Body of pancreas (tissue), 4 donors: ENCODE results near the gene CD2BP2. TPM values are rescaled to one million over a fixed set of nuclear protein-coding genes. Genes with fewer than 3 reads are reported as not detected.

Experiments used
- ATAC-seq: fragments of 150-250 bp; one replicate; pipeline ENCODE4 v1.9.1; 2016
- DNase-seq, 4 donors: peaks; one replicate each; pipeline ENCODE4 v3.0.0-alpha.2; 2019
- H3K27ac ChIP-seq, 4 donors: fragments of 200-600 bp; sonication (generic); 1 replicate in 3 of 4; 2 replicates in 1 of 4; pipeline versions ENCODE4 v1.5.1 to v1.6.1; 2016 to 2019; ENCODE audit warnings: mild to moderate bottlenecking in 1 of 4, mixed read lengths in 1 of 4, moderate library complexity in 1 of 4
- H3K27me3 ChIP-seq, 2 donors: fragments of 200-600 bp; sonication (generic); one replicate each; pipeline ENCODE4 v1.6.0; 2016; ENCODE audit warnings: mild to moderate bottlenecking in 1 of 2
- H3K36me3 ChIP-seq, 2 donors: fragments of 200-600 bp; sonication (generic); replicated peaks in 1 of 2; 2 replicates each; pipeline ENCODE4 v1.5.1; 2016; ENCODE audit warnings: low read depth in 2 of 2; ENCODE audit not compliant: insufficient read depth in 1 of 2
- H3K4me1 ChIP-seq: fragments of 200-600 bp; sonication (generic); one replicate; pipeline ENCODE4 v1.6.0; 2016
- H3K4me3 ChIP-seq, 2 donors: fragments of 200-600 bp; sonication (generic); 1 replicate in 1 of 2; 2 replicates in 1 of 2; pipeline ENCODE4 v1.5.1; 2016 to 2019
- H3K9me3 ChIP-seq, 3 donors: fragments of 200-600 bp; sonication (generic); 1 replicate in 2 of 3; 2 replicates in 1 of 3; pipeline ENCODE4 v1.5.1; 2016
- POLR2A ChIP-seq, 3 donors: fragments of 450-650 bp; IDR thresholded peaks; one replicate each; pipeline ENCODE4 v1.6.1; 2016; ENCODE audit warnings: antibody characterized with exemption in 3 of 3, mild to moderate bottlenecking in 2 of 3
- WGBS, 2 donors: methylation state at CpG; one replicate each; pipeline ENCODE4 v1.1.5; 2017; 5-methylcytosine and 5-hydroxymethylcytosine counted together
- intact Hi-C: fragments of 100-400 bp; cut with DNase I; formaldehyde crosslinking; loops from one replicate; pipeline ENCODE4 v1.15.1; 2023
- total RNA-seq, 2 donors: library from RNA; depleted of rRNA; stranded (reverse); fragments of >200 nt; gene quantifications; one replicate each; pipeline ENCODE4 v1.1.0, GENCODE V29; 2016
- TF ChIP-seq, protein P1 (sequence below), 7 experiments: fragments of 450-650 bp in 4 of 7; fragments of 200-600 bp in 3 of 7; sonication (generic) in 3 of 7; IDR thresholded peaks; one replicate each; pipeline ENCODE4 v1.5.1; 2016 to 2019; ENCODE audit warnings: antibody characterized with exemption in 7 of 7

Gene CD2BP2
- total RNA-seq, 2 donors from 2014 or later: 19.8 to 20.2 TPM

- no peaks in the 10 kb centered on the region for H3K9me3 ChIP-seq
- no peaks in the 10 kb centered on the region for H3K27me3 ChIP-seq
- H3K36me3 ChIP-seq: no peaks in the 10 kb centered on the region
- WGBS, 2 donors: 70 to 85% methylated on average over 10 to 13 of the region's 13 CpGs
- TF ChIP-seq, protein P1, sequence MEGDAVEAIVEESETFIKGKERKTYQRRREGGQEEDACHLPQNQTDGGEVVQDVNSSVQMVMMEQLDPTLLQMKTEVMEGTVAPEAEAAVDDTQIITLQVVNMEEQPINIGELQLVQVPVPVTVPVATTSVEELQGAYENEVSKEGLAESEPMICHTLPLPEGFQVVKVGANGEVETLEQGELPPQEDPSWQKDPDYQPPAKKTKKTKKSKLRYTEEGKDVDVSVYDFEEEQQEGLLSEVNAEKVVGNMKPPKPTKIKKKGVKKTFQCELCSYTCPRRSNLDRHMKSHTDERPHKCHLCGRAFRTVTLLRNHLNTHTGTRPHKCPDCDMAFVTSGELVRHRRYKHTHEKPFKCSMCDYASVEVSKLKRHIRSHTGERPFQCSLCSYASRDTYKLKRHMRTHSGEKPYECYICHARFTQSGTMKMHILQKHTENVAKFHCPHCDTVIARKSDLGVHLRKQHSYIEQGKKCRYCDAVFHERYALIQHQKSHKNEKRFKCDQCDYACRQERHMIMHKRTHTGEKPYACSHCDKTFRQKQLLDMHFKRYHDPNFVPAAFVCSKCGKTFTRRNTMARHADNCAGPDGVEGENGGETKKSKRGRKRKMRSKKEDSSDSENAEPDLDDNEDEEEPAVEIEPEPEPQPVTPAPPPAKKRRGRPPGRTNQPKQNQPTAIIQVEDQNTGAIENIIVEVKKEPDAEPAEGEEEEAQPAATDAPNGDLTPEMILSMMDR (IDR thresholded peaks at IDR 0.05): no peak
- no peak for TF ChIP-seq POLR2A (IDR thresholded peaks at IDR 0.05)
- peaks cover 14% of the 10 kb centered on the region for H3K4me1 ChIP-seq
- no peak overlapping the region for H3K27ac ChIP-seq
- H3K4me3 ChIP-seq: no peak overlapping the region
- ATAC-seq (no peak), DNase-seq (no peak)
- intact Hi-C loops: no loop called here
These were observed 26.4 kb upstream of the CD2BP2 start for GRCh38 chr16:30381291-30382041.

DNA sequence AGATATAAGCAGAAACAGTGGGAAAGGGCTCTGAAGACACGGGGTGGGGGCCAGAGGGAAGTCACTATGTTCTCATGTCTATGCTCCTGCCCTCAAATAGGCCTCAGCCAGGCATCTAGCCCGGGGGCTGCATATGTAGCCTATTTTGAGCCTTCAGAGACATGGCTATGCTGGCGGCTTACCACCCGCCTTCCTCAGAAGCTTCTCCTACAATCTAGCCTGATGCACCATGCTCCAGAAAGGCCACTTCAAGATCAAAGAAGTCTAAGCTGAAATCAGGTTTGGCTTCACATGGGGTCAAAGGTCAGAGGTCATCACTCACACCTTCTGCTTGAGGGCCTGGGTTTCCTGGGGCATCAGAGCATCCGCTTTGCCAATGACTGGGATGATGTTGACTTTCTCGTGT, 25.7 kb upstream of the CD2BP2 start:
- no peak overlapping the region for H3K27ac ChIP-seq
- TF ChIP-seq POLR2A (IDR thresholded peaks at IDR 0.05): no peak
- TF ChIP-seq, protein P1 (IDR thresholded peaks at IDR 0.05): no peak

DNA sequence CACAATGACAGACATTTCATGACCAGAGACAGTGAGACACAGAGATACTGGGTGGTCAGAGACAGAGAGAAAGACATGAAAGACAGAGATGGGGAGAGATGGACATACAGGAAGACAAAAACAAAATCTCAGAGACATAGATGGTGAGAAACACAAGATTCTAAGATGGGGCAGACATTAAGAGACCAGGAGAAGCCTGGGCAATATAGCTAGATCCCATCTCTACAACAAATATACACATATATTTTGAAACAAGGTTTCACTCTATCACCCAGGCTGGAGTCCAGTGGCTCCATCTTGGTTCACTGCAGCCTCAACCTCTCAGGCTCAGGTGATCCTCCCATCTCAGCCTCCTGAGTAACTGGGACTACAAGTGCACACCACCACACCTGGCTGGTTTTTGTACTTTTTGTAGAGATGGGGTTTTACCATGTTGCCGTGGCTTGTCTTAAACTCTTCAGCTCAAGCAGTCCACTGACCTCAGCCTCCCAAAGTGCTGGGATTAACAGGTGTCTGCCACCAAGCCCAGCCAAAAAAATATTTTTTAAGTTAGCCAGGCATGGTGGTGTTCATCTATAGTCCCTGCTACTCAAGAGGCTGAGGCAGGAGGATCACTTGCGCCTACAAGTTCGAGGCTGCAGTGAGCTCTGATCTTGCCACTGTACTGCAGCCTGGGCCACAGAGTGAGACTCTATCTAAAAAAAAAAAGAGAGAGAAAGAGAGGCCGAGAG, 25.1 kb upstream of the CD2BP2 start:
- H3K27ac ChIP-seq: no peak overlapping the region
- TF ChIP-seq, protein P1 (IDR thresholded peaks at IDR 0.05): no peak
- TF ChIP-seq POLR2A (IDR thresholded peaks at IDR 0.05): no peak
- H3K36me3 ChIP-seq: no peaks in the 10 kb centered on the region
- H3K4me3 ChIP-seq: no peak overlapping the region
- 89 to 90% methylated on average over 4 of the region's 4 CpGs for WGBS, 2 donors
- no peaks in the 10 kb centered on the region for H3K27me3 ChIP-seq
- intact Hi-C loops: no loop called here
- H3K9me3 ChIP-seq: no peaks in the 10 kb centered on the region
- ATAC-seq (no peak), DNase-seq (no peak)
- H3K4me1 ChIP-seq: peaks cover 14% of the 10 kb centered on the region

More for the DNA sequence above, 25.7 kb upstream of the CD2BP2 start:
- Histone ChIP-seq H3K27me3 (no peaks in the 10 kb centered on the region), H3K4me3 (no peak overlapping the region), H3K9me3 (no peaks in the 10 kb centered on the region), H3K4me1 (peaks cover 14% of the 10 kb centered on the region), H3K36me3 (no peaks in the 10 kb centered on the region)
- DNase-seq: no peak
- WGBS, 2 donors: 80 to 86% methylated on average over 4 to 6 of the region's 6 CpGs
- no peak for ATAC-seq
- intact Hi-C loops: no loop called here

DNA sequence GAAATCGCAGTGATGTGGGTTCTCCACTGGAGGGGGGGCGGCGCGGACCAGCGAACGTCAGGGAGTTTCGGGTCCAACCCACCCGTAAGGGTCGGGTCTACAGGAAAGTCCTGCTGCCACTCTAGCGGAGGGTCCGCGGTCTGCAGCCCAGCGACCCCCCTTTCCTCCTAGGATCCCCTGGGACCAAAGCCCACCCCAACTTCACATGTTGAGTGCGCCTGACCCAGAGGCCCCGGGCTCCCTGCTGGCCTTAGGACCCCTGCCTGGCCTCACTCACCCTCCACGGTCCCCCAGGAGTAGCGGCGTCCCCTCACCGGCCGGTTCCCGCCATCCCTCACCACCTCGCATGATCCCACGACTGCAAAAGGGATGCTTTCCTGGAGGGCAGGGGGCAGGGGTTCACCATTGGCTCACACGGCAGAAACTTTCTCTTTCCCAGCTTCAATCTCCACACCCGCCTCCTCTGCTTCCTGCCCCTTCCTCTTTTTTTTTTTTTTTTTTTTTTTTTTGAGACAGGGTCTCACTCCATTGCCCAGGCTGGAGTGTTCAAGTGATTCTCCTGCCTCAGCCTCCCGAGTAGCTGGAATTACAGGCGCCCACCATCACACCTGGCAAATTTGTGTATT, 24.2 kb upstream of the CD2BP2 start:
- Histone ChIP-seq H3K27me3 (no peaks in the 10 kb centered on the region), H3K36me3 (no peaks in the 10 kb centered on the region), H3K4me1 (peaks cover 15% of the 10 kb centered on the region), H3K4me3 (peak overlapping the region in 1 of 2 donors; percentile 18), H3K9me3 (no peaks in the 10 kb centered on the region), H3K27ac (peak overlapping the region; percentile 90 to 100 (median 96))
- no peak for TF ChIP-seq POLR2A (IDR thresholded peaks at IDR 0.05)
- TF ChIP-seq, protein P1 (IDR thresholded peaks at IDR 0.05): no peak
- intact Hi-C loops: no loop called here
- no peak for ATAC-seq
- WGBS, 2 donors: 25 to 74% methylated on average over 12 to 26 of the region's 27 CpGs
- no peak for DNase-seq
